HepG2 (cell line): Measurements from ENCODE around the gene MEI1. TPM values are rescaled to one million over a fixed set of nuclear protein-coding genes. Genes with fewer than 3 reads are reported as not detected.
A peak's percentile ranks its signal among the peaks of the same experiment; 100 is the strongest.

Experiments used
- ELF4 ChIP-seq: sonication (generic); formaldehyde crosslinking; IDR thresholded peaks from 2 replicates; pipeline ENCODE4 v1.5.0; 2020; ENCODE audit warnings: missing genetic modification reagents, mild to moderate bottlenecking, moderate library complexity, borderline replicate concordance
- FOXO1 ChIP-seq: sonication (generic); formaldehyde crosslinking; IDR thresholded peaks from 2 replicates; pipeline ENCODE4 v1.4.0; 2020; ENCODE audit warnings: missing genetic modification reagents
- PHF5A ChIP-seq: IDR thresholded peaks from one replicate; pipeline ENCODE4 v1.6.1; 2018; ENCODE audit warnings: low read depth, missing genetic modification reagents; ENCODE audit not compliant: unreplicated experiment
- POGZ ChIP-seq: sonication (generic); formaldehyde crosslinking; IDR thresholded peaks from 2 replicates; pipeline ENCODE4 v1.4.0; 2020; ENCODE audit warnings: mild to moderate bottlenecking, missing genetic modification reagents
- ZKSCAN8 ChIP-seq: IDR thresholded peaks from 2 replicates; pipeline ENCODE4 v1.6.1; 2016; ENCODE audit warnings: borderline replicate concordance, missing genetic modification reagents, missing compliant biosample characterization
- ZNF136 ChIP-seq: sonication (generic); formaldehyde crosslinking; IDR thresholded peaks from 2 replicates; pipeline ENCODE4 v1.8.1; 2022; ENCODE audit warnings: low read depth, mild to moderate bottlenecking, moderate library complexity, missing genetic modification reagents
- polyA plus RNA-seq, 8 experiments: library from polyadenylated mRNA; depleted of rRNA in 3 of 8; stranded (reverse) in 7 of 8; unstranded in 1 of 8; fragments of >200 nt; fragmentation: Illumina TruSeq in 4 of 8; extraction: Trizol in 4 of 8; gene quantifications; 2 replicates each; pipeline versions ENCODE4 v1.2.1 to v1.2.3, GENCODE V29; 2011 to 2016; ENCODE audit warnings: low read depth in 4 of 8, missing spikeins in 1 of 8, mixed read lengths in 1 of 8; ENCODE audit not compliant: insufficient read depth in 1 of 8
- total RNA-seq, 5 experiments: library from RNA; depleted of rRNA; stranded (reverse); fragments of >200 nt; fragmentation: Illumina TruSeq; extraction: Trizol; gene quantifications; 2 replicates each; pipeline ENCODE4 v1.2.3, GENCODE V29; 2016; ENCODE audit warnings: low read depth in 1 of 5
- TF ChIP-seq, protein P1 (sequence below), 2 experiments: sonication (generic) in 1 of 2; formaldehyde crosslinking in 1 of 2; IDR thresholded peaks; 2 replicates each; pipeline versions ENCODE4 v1.4.0 to v1.6.1; 2016 to 2020; ENCODE audit warnings: borderline replicate concordance in 1 of 2, low read depth in 1 of 2, mild to moderate bottlenecking in 1 of 2, missing genetic modification reagents in 1 of 2
- TF ChIP-seq, protein P2 (sequence below): sonication (generic); formaldehyde crosslinking; IDR thresholded peaks from 2 replicates; pipeline ENCODE4 v1.4.0; 2020; ENCODE audit warnings: missing genetic modification reagents
- TF ChIP-seq, protein P3 (sequence below): sonication (generic); formaldehyde crosslinking; IDR thresholded peaks from 2 replicates; pipeline ENCODE4 v1.5.1; 2020; ENCODE audit warnings: missing genetic modification reagents, mild to moderate bottlenecking, borderline replicate concordance
- TF ChIP-seq, protein P4 (sequence below): sonication (generic); formaldehyde crosslinking; IDR thresholded peaks from 2 replicates; pipeline ENCODE4 v1.4.0; 2020; ENCODE audit warnings: missing genetic modification reagents, mild to moderate bottlenecking, borderline replicate concordance
- TF ChIP-seq, protein P5 (sequence below): sonication (generic); formaldehyde crosslinking; IDR thresholded peaks from 2 replicates; pipeline ENCODE4 v1.5.1; 2020; ENCODE audit warnings: missing genetic modification reagents, mild to moderate bottlenecking, borderline replicate concordance

Gene MEI1
- total and polyA plus RNA-seq, 2 of the 13 experiments (the other 11 are each of a cell fraction or from before 2014, with no cell fraction given) = 0.75 to 1.9 TPM

DNA sequence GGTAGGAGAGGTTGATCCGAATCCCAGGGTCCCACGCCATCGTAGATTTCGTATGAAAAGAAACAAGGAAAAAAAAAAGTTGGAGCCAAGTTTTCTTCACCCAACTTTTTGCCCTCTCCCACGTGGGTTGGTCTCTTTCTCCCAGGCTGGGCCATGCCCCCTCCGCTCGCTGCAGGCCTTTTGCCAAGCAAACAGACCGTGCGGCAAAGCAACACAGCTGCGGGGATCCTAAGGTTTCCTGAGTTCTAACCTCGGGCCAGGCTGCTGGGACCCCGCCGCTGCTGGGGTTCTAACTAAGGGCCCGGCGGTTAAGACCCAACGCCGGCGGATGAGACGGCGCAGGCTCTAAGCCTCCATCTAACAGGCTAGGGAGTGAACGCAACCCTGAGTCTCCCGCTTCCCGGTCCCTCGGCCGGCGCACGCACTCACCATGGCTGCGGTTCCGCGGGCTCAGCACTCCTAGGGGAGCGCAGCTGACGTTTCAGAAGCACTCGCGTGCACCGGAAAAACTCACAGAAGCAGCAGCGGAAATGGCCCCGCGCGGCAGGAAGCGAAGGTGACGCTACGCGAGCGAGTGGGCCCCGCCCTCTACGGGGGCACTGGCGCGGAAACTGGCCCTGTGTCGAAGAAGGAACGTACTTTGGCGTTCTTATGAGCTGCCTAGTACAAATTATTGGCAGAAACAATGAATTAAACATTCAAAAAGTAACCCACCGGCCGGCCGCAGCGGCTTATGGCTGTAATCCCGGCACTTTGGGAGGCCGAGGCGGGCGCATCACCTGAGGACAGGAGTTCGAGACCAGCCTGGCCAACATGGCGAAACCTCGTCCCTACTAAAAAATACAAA is 10.7 kb upstream of the MEI1 start, which contains the start of gene SNU13 (continued):
- TF ChIP-seq, protein P1, sequence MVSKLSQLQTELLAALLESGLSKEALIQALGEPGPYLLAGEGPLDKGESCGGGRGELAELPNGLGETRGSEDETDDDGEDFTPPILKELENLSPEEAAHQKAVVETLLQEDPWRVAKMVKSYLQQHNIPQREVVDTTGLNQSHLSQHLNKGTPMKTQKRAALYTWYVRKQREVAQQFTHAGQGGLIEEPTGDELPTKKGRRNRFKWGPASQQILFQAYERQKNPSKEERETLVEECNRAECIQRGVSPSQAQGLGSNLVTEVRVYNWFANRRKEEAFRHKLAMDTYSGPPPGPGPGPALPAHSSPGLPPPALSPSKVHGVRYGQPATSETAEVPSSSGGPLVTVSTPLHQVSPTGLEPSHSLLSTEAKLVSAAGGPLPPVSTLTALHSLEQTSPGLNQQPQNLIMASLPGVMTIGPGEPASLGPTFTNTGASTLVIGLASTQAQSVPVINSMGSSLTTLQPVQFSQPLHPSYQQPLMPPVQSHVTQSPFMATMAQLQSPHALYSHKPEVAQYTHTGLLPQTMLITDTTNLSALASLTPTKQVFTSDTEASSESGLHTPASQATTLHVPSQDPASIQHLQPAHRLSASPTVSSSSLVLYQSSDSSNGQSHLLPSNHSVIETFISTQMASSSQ (IDR thresholded peaks at IDR 0.05; ENCODE audit: low read depth) = no peak
- TF ChIP-seq, protein P1 (CRISPR knock-in tag; IDR thresholded peaks at IDR 0.05; ENCODE audit: borderline replicate concordance) = peak; percentile 69; the same call in 1 of the 2 replicates
- TF ChIP-seq FOXO1 (CRISPR knock-in tag) (peak; percentile 34; the same call in 1 of the 2 replicates), POGZ (CRISPR knock-in tag) (peak; percentile 59; the same call in 1 of the 2 replicates), ZNF136 (CRISPR knock-in tag) (no peak), ZKSCAN8 (CRISPR knock-in tag) (no peak), PHF5A (CRISPR knock-in tag) (peak; percentile 81), ELF4 (CRISPR knock-in tag) (peak; percentile 36; the same call in 1 of the 2 replicates)
- TF ChIP-seq, protein P2, sequence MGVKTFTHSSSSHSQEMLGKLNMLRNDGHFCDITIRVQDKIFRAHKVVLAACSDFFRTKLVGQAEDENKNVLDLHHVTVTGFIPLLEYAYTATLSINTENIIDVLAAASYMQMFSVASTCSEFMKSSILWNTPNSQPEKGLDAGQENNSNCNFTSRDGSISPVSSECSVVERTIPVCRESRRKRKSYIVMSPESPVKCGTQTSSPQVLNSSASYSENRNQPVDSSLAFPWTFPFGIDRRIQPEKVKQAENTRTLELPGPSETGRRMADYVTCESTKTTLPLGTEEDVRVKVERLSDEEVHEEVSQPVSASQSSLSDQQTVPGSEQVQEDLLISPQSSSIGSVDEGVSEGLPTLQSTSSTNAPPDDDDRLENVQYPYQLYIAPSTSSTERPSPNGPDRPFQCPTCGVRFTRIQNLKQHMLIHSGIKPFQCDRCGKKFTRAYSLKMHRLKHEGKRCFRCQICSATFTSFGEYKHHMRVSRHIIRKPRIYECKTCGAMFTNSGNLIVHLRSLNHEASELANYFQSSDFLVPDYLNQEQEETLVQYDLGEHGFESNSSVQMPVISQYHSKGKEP = no peak
- TF ChIP-seq, protein P3, sequence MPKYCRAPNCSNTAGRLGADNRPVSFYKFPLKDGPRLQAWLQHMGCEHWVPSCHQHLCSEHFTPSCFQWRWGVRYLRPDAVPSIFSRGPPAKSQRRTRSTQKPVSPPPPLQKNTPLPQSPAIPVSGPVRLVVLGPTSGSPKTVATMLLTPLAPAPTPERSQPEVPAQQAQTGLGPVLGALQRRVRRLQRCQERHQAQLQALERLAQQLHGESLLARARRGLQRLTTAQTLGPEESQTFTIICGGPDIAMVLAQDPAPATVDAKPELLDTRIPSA (CRISPR knock-in tag) = 0 out of 2 replicates have a peak, but pooled peaks have one; percentile 40
- TF ChIP-seq, protein P4, sequence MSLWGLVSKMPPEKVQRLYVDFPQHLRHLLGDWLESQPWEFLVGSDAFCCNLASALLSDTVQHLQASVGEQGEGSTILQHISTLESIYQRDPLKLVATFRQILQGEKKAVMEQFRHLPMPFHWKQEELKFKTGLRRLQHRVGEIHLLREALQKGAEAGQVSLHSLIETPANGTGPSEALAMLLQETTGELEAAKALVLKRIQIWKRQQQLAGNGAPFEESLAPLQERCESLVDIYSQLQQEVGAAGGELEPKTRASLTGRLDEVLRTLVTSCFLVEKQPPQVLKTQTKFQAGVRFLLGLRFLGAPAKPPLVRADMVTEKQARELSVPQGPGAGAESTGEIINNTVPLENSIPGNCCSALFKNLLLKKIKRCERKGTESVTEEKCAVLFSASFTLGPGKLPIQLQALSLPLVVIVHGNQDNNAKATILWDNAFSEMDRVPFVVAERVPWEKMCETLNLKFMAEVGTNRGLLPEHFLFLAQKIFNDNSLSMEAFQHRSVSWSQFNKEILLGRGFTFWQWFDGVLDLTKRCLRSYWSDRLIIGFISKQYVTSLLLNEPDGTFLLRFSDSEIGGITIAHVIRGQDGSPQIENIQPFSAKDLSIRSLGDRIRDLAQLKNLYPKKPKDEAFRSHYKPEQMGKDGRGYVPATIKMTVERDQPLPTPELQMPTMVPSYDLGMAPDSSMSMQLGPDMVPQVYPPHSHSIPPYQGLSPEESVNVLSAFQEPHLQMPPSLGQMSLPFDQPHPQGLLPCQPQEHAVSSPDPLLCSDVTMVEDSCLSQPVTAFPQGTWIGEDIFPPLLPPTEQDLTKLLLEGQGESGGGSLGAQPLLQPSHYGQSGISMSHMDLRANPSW (CRISPR knock-in tag) = no peak
- TF ChIP-seq, protein P5, sequence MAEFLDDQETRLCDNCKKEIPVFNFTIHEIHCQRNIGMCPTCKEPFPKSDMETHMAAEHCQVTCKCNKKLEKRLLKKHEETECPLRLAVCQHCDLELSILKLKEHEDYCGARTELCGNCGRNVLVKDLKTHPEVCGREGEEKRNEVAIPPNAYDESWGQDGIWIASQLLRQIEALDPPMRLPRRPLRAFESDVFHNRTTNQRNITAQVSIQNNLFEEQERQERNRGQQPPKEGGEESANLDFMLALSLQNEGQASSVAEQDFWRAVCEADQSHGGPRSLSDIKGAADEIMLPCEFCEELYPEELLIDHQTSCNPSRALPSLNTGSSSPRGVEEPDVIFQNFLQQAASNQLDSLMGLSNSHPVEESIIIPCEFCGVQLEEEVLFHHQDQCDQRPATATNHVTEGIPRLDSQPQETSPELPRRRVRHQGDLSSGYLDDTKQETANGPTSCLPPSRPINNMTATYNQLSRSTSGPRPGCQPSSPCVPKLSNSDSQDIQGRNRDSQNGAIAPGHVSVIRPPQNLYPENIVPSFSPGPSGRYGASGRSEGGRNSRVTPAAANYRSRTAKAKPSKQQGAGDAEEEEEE (CRISPR knock-in tag) = peak; percentile 88; the same call in 1 of the 2 replicates
